HG03439 (cell line): ENCODE measurements around the gene NWD2.
"Not testable (repeated sequence)": the region's sequence is repeated elsewhere in the genome, so short reads cannot be mapped to it uniquely, and the experiment has no call there.

Experiments
- ATAC-seq: cut with Tn5 transposase; IDR thresholded peaks from one replicate; pipeline ENCODE4 v1.9.1; 2021; ENCODE audit warnings: mild to moderate bottlenecking, moderate library complexity; ENCODE audit not compliant: unreplicated experiment

The NWD2 gene

GRCh38 chr4:37489697-37490096 lies 245.2 kb downstream of the NWD2 start:
- ATAC-seq = no peak

- ATAC-seq = no peak
Observed at GRCh38 chr4:37490391-37491347, 246.1 kb downstream of the NWD2 start.

GRCh38 chr4:37495353-37495752 lies 250.8 kb downstream of the NWD2 start:
- ATAC-seq = not testable (repeated sequence)
